Measurements from ENCODE around the gene SNX30.

Gene SNX30

DNA sequence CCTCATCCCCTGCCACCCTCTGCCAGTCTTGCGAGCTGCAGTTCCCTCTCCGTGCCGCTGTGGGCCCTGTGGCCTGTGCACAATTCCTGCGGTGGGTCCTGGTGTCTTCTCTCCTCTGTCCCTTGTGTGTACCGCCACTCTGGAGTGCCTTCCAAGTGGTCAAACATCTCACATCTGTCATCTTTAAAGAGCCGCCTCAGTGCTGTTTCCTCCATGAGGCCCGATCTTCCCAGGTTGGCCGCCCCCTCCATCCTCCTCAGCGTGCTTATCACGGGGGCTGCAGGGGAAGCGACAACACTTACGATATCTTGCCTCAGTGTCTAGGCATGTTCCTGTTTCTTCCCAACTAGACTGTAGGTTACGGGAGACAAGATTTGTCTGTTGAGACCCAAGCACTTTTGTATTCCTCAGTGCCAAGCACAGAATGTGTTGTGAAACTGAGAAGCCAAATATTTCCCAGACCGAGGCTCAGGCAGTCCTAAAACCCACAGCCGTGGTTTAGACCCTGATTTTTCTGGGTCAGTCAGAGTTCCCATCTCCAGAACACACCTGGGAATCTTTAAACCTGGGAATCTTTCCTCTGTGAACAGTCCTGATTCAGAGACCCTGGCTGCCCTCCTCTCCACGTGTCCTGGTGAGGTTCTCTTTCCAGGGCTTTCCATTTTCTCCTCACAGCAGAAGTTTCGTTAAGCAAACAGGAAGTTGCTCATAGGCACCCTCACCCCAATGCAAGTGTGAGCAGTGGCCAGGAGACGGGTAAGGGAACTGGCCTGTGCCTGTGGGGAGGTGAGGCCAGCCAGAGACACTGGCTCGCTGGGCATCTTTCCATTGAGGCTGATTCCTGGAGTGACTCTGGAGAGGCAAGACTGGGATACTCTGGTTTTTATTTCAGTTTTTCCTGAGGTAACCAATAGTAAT, 111.3 kb downstream of the SNX30 start:
- DNase-seq, result no peak

DNA sequence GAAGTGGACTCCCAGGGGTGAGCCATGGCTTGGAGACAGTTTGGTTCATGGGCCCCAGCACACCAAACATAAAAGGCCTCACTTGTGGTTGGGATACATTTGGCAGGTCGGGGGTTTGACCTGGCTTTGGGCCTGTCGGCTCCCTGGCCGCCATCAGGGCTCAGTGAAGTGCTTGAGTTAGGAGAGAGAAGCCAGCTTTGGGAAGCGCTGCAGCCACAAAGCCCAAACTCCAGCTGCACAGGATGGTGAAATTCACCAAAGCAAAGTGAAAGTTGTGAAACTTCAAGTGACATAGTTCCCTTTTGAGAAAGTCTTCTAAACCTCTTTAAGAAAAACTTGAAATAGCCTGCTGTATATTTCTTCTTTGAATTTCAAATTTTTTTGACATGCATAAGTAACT, 112.7 kb downstream of the SNX30 start:
- no peak for DNase-seq

DNA sequence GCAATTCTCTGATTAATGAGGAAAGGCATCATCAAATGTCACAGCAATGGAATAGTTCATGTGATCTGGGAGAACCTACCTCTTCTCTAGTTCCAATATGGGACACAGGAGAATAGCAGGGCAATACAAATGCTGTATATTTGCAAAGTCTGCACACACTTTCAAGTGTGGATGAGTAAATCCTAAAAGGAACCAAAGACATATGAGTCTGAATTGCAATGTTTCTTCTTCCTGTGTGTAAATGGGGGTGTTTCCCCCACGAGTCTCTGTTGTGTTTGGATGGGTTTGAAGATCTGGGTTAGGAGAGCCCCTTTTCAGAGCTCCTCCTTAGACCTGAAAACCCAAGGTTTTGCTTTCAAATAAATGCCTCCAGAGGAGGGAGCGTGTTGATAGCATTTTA, 113.2 kb downstream of the SNX30 start:
- no peak for DNase-seq

DNA sequence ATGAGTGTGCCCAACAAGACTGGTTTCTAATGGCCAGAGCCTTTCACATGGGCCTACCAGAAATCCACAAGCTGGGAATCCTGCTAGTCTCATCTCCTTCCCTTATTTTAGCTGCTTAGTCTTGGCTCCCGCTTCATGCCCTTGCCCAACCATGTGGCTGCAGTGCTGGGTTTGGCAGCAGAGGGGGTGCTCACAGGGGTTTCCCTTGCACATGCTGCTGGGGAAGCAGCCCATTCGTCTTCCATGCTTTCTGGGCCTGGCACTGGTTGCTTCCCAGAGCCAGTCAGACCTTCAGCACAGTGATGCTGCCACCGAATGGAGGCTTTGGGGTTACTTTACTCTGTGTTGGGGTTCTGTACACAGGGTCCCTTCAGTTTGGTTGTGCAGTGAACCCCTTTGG, 113.8 kb downstream of the SNX30 start:
- DNase-seq, result no peak

DNA sequence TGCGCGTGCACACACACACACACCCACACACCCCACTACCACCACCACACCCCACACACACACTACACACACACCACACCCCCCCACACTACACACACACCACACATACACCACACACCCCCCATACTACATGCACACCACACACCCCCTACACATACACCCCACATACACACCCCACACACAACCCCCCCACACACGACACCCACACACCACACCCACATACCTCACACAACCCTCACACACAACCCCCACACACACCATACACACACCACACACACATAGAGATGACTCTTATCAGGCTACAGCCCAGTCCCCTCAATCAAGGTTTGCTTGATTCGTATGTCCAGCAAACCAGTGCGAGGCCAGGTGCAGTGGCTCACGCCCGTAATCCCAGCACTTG, 114.4 kb downstream of the SNX30 start:
- no peak for DNase-seq

DNA sequence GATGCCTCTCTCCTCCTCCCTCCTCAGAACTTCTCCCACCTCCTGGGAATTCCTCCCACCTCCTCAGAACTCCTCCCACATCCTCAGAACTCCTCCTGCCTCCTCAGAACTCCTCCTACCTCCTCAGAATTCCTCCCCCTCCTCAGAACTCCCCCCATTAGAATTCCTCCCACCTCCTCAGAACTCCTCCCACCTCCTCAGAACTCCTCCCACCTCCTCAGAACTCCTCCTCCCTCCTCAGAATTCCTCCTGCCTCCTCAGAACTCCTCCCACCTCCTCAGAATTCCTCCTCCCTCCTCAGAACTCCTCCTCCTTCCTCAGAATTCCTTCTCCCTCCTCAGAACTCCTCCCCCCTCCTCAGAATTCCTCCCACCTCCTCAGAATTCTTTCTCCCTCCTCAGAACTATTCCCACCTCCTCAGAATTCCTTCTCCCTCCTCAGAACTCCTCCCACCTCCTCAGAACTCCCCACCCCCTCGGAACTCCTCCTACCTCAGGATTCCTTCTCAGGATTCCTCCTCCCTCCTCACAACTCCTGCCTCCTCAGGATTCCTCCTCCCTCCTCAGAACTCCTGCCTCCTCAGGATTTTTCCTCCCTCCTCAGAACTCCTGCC, 116.2 kb downstream of the SNX30 start:
- no peak for DNase-seq

DNA sequence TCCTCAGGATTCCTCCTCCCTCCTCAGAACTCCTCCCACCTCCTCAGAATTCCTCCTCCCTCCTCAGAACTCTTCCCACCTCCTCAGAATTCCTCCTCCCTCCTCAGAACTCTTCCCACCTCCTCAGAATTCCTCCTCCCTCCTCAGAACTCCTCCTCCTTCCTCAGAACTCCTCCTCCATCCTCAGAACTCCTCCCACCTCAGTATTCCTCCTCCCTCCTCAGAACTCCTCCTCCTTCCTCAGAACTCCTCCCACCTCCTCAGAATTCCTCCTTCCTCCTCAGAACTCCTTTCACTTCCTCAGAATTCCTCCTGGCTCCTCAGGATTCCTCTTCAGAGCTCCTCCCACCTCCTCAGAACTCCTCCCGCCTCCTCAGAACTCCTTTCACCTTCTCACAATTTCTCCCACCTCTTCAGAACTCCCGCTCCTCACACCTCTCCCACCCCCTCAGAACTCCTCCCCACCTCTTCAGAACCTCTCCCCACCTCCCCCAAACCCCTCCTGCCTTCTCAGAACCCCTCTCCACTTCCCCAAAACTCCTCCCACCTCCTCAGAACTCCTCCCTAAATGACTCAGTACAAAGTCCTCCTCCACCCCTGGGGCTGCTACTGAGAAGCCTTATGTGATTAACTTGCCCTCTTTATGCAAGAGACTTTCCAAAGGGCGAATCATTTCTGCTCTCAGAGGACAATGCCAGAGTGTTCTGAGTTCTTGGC, 116.9 kb downstream of the SNX30 start:
- no peak for DNase-seq

DNA sequence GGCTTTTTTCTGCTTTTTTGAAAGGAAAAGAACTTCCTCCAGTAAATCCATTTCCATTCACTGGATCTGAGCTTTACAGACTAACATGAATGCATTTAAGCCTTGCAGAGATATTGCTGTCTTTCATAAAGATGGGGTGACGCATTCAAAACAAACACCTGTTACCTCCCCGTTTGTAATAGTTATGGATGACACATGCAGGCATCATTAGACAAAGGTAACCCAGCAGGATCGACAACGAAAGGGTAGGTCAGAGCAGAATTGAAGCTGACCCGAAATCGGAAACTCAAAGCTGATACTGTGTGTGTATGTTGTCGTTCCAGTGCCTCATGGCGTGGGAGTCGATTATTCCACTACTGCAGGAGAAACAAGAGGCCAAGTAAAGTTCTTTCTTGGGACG, 117.9 kb downstream of the SNX30 start:
- no peak for DNase-seq

DNA sequence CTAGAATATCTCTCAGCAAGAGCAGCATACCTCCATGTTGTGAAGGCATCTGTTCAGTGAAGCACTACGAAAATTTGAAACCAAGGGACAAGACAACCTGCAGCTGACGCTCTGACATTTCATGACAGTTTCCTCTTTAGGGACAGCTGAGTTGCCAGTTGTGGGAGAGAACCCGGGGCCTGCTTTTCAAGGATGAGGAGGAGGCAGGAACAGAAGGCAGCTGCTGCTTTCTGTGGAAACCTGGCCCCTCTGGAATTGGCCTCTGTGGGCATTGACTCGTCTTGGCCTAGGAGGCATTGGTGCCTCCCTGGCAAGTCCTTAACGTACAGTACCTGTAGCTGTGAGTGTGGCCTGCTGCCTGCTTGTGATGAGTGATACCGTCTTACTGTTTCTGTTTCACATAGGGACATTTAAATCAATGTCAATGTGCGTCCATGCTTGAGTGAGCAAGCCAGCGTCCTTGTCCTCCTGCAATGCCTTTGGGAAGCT, 118.5 kb downstream of the SNX30 start:
- DNase-seq, result no peak

DNA sequence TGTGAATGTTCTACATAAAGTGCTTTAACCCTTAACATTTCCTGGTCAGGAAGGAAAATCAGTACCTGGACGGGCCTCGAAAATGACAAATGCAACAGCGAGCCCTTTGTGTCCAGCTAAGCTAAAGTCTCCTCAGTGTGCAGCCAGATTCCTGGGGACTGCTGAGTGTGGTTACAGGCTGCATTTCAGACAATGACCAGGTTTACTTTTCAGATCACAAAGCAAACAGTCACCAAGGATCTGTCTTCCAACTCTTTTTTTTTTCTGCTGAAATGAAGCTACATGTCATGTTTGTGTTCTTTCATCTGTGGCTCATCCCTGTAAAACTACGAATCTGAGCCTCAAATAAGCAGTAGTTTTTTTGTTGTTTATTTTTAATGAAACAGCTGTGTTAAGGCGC, 119.4 kb downstream of the SNX30 start:
- DNase-seq, result no peak

DNA sequence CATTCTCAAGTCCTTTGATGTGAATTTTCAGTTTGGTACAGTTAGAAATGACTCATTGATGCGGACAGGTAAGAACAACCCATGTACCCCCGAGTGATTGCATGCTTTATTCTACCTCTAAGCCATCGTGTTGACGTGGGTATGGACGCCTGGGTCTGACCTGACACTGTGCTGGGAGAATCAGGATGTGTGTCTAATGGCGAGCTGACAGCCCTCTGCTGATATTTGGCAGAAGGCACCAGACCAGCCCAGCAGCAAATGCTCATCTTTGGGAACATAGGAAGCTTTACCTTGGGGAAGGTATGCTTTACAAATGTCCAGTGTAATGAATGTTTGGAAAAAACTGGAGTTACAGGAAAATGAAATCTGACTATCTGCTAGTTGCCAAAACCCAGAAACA, 120.0 kb downstream of the SNX30 start:
- no peak for DNase-seq

DNA sequence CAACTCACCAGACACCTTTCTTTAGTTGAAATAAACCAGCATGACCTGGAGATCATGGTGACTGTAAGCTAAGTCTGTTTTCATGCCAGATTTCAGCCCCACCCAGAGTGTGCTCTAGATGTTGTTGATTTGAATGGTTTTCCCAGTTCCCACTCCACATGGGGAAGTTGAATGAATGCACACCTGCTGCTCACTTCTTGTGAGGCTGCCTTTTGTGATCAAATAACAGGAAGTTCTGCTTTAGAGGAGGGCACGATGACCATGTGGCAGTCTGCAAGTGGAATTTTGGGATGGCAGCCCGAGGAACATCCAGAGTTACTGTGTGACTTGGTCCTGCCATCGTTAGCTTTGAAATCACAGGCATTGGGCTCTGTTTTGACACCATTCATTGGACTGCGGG, 121.5 kb downstream of the SNX30 start:
- DNase-seq, result no peak

DNA sequence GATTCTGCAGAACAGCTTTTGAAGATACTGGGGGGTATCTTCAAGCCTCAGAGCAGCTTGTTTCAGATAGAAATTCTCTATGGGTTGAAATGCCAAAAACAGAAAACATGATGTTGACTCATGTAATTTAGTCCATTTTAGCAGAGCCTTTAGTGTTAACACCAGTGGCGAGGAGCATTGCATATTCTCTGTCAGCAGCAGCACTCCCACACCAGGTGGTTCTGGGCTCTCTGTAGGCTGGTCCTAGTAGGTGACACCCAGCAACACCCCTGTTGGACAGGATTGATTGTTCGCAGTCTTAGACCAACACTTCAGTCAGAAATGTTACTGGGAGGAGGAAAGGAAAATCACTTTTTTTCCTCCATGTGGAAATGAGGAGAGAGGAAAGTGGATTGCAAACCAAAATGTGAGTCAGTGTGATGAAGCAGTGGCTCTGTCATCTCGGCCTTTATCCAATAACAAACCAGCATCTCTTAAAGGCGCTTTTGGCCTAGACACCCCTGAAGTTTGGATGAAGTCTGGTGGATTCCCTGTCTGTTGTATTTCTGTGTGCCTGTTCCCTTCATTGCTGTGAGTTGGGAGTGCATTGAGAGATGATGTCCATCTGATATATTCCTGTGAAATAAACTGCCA, 123.3 kb downstream of the SNX30 start:
- DNase-seq, result no peak

DNA sequence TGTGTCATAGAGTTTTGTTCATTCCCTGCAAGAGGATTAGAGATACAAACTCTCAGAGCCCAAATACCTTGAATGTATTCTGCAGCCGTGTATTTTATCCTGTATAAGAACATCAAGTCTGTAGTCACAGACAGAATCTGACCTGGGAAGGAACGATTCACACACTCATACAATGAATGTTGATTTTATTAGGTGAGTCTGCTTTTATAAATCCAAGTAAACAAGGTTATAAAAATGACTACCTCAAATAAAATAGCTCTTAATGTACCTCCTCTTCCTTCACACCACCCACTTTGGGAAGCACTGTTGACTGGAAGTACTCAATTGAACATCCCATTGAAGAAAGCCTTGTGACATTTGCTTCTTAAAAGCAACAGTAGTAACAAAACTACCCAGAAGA, 128.2 kb downstream of the SNX30 start:
- no peak for DNase-seq

DNA sequence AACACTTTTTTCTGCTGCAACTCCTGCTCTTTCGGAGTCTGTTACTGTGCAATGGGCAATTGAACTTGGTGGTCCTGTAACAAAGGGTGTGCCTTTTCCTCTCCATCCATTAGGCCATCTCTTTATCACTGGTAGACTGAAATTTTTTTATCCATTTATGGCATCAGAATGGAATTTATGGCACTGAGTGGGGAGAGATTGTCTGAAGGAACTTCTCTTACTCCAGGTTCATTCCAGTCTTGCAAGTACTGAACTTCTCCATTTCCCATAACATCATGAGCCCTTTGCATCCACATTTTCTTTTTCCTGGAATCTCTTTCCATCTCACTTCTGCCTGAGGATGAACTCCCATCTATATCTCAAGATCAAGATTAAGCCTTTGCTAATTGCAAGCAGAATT, 130.1 kb downstream of the SNX30 start:
- DNase-seq, result no peak

DNA sequence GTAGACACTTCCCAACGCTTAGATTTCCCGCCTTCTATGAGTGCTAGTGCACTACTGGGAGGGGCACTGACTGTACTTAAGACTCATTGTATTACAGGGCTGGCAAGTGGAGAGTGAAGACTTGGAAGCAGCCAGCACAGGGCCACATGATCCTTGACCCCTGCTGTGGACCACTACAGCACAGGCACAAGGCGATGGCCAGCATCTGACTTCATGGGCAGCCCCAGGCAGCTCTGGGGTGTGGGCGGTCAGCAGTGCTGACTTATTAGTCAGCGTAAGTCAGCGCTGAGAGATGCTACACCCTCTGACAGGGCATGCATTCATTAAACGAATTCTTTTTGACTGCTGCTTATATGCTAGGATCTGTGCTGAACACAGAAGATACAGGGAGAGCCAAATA, 130.8 kb downstream of the SNX30 start:
- no peak for DNase-seq

DNA sequence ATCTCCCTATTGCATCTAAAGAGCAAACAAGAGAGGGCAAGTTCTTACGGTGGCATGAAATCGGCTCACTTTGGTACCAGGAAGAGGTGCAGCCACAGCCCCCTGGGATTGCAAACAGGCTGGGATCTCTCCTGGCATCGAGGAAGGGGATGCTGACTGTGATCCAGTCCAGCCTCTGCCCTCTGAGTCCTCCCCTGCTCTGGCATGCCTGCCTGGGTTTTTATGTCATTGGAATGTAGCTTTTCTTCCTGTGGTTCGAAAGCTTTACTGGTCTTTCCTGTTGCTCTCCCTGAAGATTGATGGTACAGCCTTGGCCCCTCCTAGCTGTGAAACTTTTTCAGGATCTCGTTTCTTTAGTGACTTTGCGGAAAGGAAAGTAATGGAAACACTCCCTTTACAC, 133.5 kb downstream of the SNX30 start:
- DNase-seq, result no peak

DNA sequence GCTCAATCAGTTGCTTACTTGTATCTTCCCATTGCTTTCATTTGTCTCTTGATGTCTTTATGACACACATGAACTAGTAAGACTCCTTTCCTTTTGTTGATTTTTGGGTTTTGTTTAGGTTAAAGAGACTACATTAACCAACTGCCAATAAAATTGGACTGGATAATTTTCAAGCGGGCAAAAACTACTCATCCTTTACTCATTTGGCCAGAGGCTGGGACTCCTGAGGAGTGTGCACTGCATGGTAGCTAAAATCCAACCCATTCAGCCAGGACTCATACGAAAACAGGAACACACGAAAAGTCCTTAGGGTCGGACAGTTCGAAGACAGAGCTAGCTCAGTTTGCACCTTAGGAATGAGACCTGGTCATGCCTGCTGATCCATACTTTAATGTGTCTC, 134.2 kb downstream of the SNX30 start:
- no peak for DNase-seq

DNA sequence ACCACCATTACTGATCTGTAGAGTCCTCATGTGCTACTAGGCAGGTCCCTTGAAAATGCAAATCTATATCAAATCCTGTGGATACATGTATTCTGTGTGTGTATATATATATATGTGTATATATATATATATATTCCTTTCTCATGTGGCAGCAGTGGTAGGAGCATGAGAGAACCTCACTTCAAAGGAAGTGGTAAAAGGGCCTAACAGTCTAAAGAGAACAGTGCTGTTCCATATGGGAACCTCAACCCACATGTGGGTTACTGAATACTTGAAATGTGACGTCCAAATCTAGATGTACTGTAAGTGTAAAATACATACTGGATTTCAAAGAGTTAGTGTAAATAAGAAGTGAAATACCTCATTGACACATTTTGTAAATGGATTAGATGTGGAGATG, 134.8 kb downstream of the SNX30 start:
- no peak for DNase-seq

DNA sequence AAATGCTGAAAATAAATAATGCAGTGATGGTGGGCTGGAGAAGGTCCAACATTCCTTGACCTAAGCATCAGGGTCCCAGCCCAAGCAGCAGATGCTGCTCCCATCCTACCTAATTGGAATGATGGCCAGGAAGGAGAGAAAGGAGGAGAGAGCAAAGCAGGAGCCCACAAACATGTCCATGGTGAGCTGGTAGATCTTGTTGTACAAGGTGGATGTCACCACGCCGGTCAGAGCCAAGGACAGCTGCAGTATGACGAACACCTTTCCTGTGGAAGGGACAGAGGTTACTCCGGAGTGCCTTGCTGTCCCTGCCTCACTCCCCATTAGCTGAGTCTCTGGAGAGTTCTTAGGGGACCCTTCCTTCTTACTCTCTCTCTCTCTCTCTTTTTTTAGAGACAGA, 135.8 kb downstream of the SNX30 start:
- no peak for DNase-seq

DNA sequence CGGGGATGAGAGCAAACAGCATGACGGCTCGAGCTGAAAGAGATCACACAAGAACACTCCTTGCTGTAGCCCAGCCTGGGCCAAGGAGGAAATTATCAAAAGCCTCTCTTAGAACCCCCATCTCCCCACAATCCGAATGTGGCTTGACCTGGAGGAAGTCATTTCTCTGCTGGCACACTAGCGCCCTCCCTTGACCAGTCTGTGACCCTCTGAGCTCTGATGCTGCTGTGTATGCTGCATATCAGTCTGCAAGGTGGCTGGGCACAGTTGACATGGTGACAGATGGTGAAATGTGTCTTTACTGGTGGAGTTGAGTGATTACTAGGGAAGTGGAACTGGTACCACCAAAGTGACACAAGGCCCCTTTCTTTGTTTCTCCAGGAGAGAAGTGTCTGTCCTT, 136.8 kb downstream of the SNX30 start:
- no peak for DNase-seq

DNA sequence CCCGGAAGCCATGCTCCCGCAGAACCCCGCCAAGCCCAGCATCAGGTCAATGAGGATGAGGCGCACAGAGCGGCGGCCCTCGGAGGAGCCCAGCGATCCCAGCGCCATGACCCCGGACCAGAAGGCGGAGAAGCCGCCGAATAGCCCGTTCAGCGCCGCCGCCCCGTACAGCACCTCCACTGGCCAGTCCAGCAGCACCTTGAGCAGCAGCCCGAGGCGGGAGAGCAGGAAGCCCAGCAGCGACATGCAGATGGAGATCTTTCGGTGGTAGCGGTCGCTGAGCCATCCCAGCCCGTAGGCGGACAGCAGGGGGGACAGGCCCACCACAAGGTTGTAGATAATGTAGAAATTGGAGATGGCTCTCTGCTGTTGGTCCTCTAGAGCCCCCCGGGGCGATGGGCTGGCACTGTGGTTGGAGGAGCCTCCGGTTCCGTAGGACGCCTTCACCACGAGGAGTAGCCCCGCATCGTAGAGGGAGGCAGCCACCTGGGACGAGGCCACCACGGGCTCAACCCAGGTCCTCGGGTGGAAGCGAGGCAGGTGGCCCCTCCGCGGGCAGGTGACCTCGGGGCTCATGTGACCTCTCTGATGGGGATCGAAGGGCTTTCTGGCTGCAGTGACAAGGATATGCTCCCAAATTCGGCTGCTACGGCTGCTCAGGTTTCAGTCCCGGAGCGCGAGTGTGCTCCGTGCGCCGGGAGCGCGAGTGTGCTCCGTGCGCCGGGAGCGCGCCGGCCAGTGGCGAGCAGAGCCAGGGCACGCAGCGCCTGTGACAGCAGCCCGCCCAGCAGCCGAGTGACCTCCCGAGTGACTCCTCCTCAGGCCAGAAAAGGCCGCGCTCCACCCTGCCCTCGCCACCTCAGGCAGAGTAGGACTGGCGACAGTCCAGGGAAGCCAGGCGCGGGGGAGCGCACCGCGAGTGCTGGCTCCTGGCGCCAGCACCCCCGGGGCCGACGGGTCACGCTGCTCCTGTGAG, 139.8 kb downstream of the SNX30 start, which contains the start of gene SLC46A2:
Gene SLC46A2 (minus strand): TSS at position 771 of the 976 bp plus-strand sequence. CDS start 195 bp downstream, at position 576.
- DNase-seq, result no peak
